ENCODE results near the gene RASGRP2.
"Not testable (repeated sequence)": the region's sequence is repeated elsewhere in the genome, so short reads cannot be mapped to it uniquely, and the experiment has no call there.

The RASGRP2 gene

GRCh38 chr11:64711956-64712362 is 32.0 kb downstream of the RASGRP2 start:
- no peak for TF ChIP-seq CTCF (IDR thresholded peaks at IDR 0.05; ENCODE audit: low read depth, low read length, missing control alignments)
- no peak overlapping the region for H3K4me3 ChIP-seq (ENCODE audit: low read depth, low read length)
- DNase-seq (ENCODE audit: low read depth), result no peak
- in situ Hi-C loops (cut with HindIII; ENCODE audit: low sequenced_read_pairs), result loop anchor here (10.0 kb wide), 1 partner anchor 63 kb away; the partner anchor contains the start of gene SF1

- H3K4me3 ChIP-seq (ENCODE audit: low read depth, low read length), result no peak overlapping the region
- DNase-seq (ENCODE audit: low read depth), result no peak
- no peak for TF ChIP-seq CTCF (IDR thresholded peaks at IDR 0.05; ENCODE audit: low read depth, low read length, missing control alignments)
- in situ Hi-C loops (cut with HindIII; ENCODE audit: low sequenced_read_pairs), result loop anchor here (10.0 kb wide), 1 partner anchor 63 kb away; the partner anchor contains the start of gene SF1
Measured at GRCh38 chr11:64711138-64711955, 32.6 kb downstream of the RASGRP2 start.

- DNase-seq (ENCODE audit: low read depth), result no peak
- TF ChIP-seq CTCF (IDR thresholded peaks at IDR 0.05; ENCODE audit: low read depth, low read length, missing control alignments), result no peak
- in situ Hi-C loops (cut with HindIII; ENCODE audit: low sequenced_read_pairs), result loop anchor here (10.0 kb wide), 1 partner anchor 64 kb away; the partner anchor contains the start of gene SF1
- H3K4me3 ChIP-seq (ENCODE audit: low read depth, low read length), result no peak overlapping the region
Measured at GRCh38 chr11:64710418-64711137, 33.4 kb downstream of the RASGRP2 start.

GRCh38 chr11:64705501-64705900 is 38.4 kb downstream of the RASGRP2 start:
- H3K4me3 ChIP-seq (ENCODE audit: low read depth, low read length), result no peak overlapping the region
- in situ Hi-C loops (cut with HindIII; ENCODE audit: low sequenced_read_pairs), result no loop called here
- no peak for TF ChIP-seq CTCF (IDR thresholded peaks at IDR 0.05; ENCODE audit: low read depth, low read length, missing control alignments)
- no peak for DNase-seq (ENCODE audit: low read depth)

- no peak for TF ChIP-seq CTCF (IDR thresholded peaks at IDR 0.05; ENCODE audit: low read depth, low read length, missing control alignments)
- no peak overlapping the region for H3K4me3 ChIP-seq (ENCODE audit: low read depth, low read length)
- in situ Hi-C loops (cut with HindIII; ENCODE audit: low sequenced_read_pairs), result no loop called here
- DNase-seq (ENCODE audit: low read depth), result no peak
Measured at GRCh38 chr11:64703048-64703447, 40.9 kb downstream of the RASGRP2 start.

- H3K4me3 ChIP-seq (ENCODE audit: low read depth, low read length); DNase-seq (ENCODE audit: low read depth); in situ Hi-C loops (cut with HindIII; ENCODE audit: low sequenced_read_pairs): not testable (repeated sequence)
Measured at GRCh38 chr11:64701956-64702355, 42.0 kb downstream of the RASGRP2 start.

- H3K4me3 ChIP-seq (ENCODE audit: low read depth, low read length), result no peak overlapping the region
- in situ Hi-C loops (cut with HindIII; ENCODE audit: low sequenced_read_pairs), result no loop called here
- DNase-seq (ENCODE audit: low read depth), result no peak
- no peak for TF ChIP-seq CTCF (IDR thresholded peaks at IDR 0.05; ENCODE audit: low read depth, low read length, missing control alignments)
Measured at GRCh38 chr11:64698427-64698826, 45.5 kb downstream of the RASGRP2 start.

Measured in astrocyte of the cerebellum (primary cell).